Fibroblast of lung (primary cell): ENCODE data around the gene PROCA1.

Experiments
- CTCF ChIP-seq, 2 donors: IDR thresholded peaks in 1 of 2; conservative IDR thresholded peaks in 1 of 2; 1 replicate in 1 of 2; 2 replicates in 1 of 2; pipeline ENCODE4 v1.5.1; 2011 to 2012; ENCODE audit warnings: low read length in 2 of 2, control low read depth in 1 of 2, inconsistent platforms in 1 of 2, low read depth in 1 of 2, mild to moderate bottlenecking in 1 of 2
- EZH2 ChIP-seq: IDR thresholded peaks from 2 replicates; pipeline ENCODE4 v1.5.1; 2012; ENCODE audit warnings: low read length, control low read depth, mild to moderate bottlenecking; ENCODE audit errors: missing control alignments

- no peak for TF ChIP-seq CTCF (conservative IDR thresholded peaks at IDR 0.05 in 1 of 2, IDR thresholded peaks at IDR 0.05 in 1 of 2; ENCODE audit: low read depth in 1 of 2, low read length in 2 of 2)
- TF ChIP-seq EZH2: no peak
Observed at GRCh38 chr17:28759256-28759865, 47.7 kb upstream of the PROCA1 start.
